HepG2 (cell line): Measurements from ENCODE around the gene EPB41L5. TPM values are rescaled to one million over a fixed set of nuclear protein-coding genes. Genes with fewer than 3 reads are reported as not detected.

Experiments
- ELF1 ChIP-seq: sonication (generic); formaldehyde crosslinking; IDR thresholded peaks from 2 replicates; pipeline ENCODE4 v1.4.0; 2020; ENCODE audit warnings: missing genetic modification reagents
- IRF9 ChIP-seq: sonication (generic); formaldehyde crosslinking; IDR thresholded peaks from 2 replicates; pipeline ENCODE4 v1.8.0; 2022; ENCODE audit warnings: missing genetic modification reagents, mild to moderate bottlenecking, borderline replicate concordance
- SNAPC2 ChIP-seq: sonication (generic); formaldehyde crosslinking; IDR thresholded peaks from 2 replicates; pipeline ENCODE4 v1.8.1; 2022; ENCODE audit warnings: mild to moderate bottlenecking, missing genetic modification reagents
- SOX6 ChIP-seq, 2 experiments: fragments of 450-650 bp in 1 of 2; sonication (generic) in 1 of 2; formaldehyde crosslinking in 1 of 2; IDR thresholded peaks; 2 replicates each; pipeline versions ENCODE4 v1.4.0 to v1.6.1; 2017 to 2020; ENCODE audit warnings: antibody characterized with exemption in 1 of 2, mild to moderate bottlenecking in 1 of 2, missing genetic modification reagents in 1 of 2
- SP2 ChIP-seq: sonication (generic); formaldehyde crosslinking; IDR thresholded peaks from 2 replicates; pipeline ENCODE4 v1.5.1; 2020; ENCODE audit warnings: mild to moderate bottlenecking, missing genetic modification reagents
- ZBTB34 ChIP-seq: sonication (generic); formaldehyde crosslinking; IDR thresholded peaks from 2 replicates; pipeline ENCODE4 v1.8.0; 2022; ENCODE audit warnings: mild to moderate bottlenecking, missing genetic modification reagents
- ZNF335 ChIP-seq: sonication (generic); formaldehyde crosslinking; IDR thresholded peaks from 2 replicates; pipeline ENCODE4 v1.4.0; 2020; ENCODE audit warnings: missing genetic modification reagents
- ZNF362 ChIP-seq: sonication (generic); formaldehyde crosslinking; IDR thresholded peaks from 2 replicates; pipeline ENCODE4 v1.4.0; 2020; ENCODE audit warnings: missing genetic modification reagents, mild to moderate bottlenecking, borderline replicate concordance
- ZNF432 ChIP-seq: sonication (generic); formaldehyde crosslinking; IDR thresholded peaks from 2 replicates; pipeline ENCODE4 v1.5.0; 2020; ENCODE audit warnings: missing genetic modification reagents, mild to moderate bottlenecking, borderline replicate concordance
- polyA plus RNA-seq, 8 experiments: library from polyadenylated mRNA; depleted of rRNA in 3 of 8; stranded (reverse) in 7 of 8; unstranded in 1 of 8; fragments of >200 nt; fragmentation: Illumina TruSeq in 4 of 8; extraction: Trizol in 4 of 8; gene quantifications; 2 replicates each; pipeline versions ENCODE4 v1.2.1 to v1.2.3, GENCODE V29; 2011 to 2016; ENCODE audit warnings: low read depth in 4 of 8, missing spikeins in 1 of 8, mixed read lengths in 1 of 8; ENCODE audit not compliant: insufficient read depth in 1 of 8
- total RNA-seq, 5 experiments: library from RNA; depleted of rRNA; stranded (reverse); fragments of >200 nt; fragmentation: Illumina TruSeq; extraction: Trizol; gene quantifications; 2 replicates each; pipeline ENCODE4 v1.2.3, GENCODE V29; 2016; ENCODE audit warnings: low read depth in 1 of 5

The EPB41L5 gene
- total and polyA plus RNA-seq, 2 of the 13 experiments (the other 11 are each of a cell fraction or from before 2014, with no cell fraction given) = 40.5 to 47.5 TPM

GRCh38 chr2:120224735-120225548 is 212.1 kb downstream of the EPB41L5 start (continued):
- TF ChIP-seq ZBTB34 (CRISPR knock-in tag) (no peak), ZNF335 (no peak), SP2 (no peak), ZNF362 (CRISPR knock-in tag) (no peak), ELF1 (CRISPR knock-in tag) (no peak), SNAPC2 (CRISPR knock-in tag) (0 out of 2 replicates have a peak, but pooled peaks have one; percentile 23), SOX6 (IDR thresholded peaks at IDR 0.05) (no peak), SOX6 (CRISPR knock-in tag; IDR thresholded peaks at IDR 0.05) (peak; percentile 5; the same call in 1 of the 2 replicates), IRF9 (CRISPR knock-in tag) (no peak), ZNF432 (CRISPR knock-in tag) (no peak)
